Sigmoid colon (tissue), 4 donors: Measurements from ENCODE around the gene RASEF.

Experiments
- POLR2A ChIP-seq, 2 donors: fragments of 450-650 bp; IDR thresholded peaks; one replicate each; pipeline ENCODE4 v1.6.1; 2016; ENCODE audit warnings: antibody characterized with exemption in 2 of 2, mild to moderate bottlenecking in 2 of 2, moderate library complexity in 2 of 2
- POLR2AphosphoS5 ChIP-seq, 4 donors: sonication (generic); formaldehyde crosslinking; IDR thresholded peaks; one replicate each; pipeline ENCODE4 v1.6.1; 2017; ENCODE audit warnings: antibody characterized with exemption in 4 of 4

- TF ChIP-seq POLR2A (IDR thresholded peaks at IDR 0.05): no peak
- no peak for TF ChIP-seq POLR2AphosphoS5 (IDR thresholded peaks at IDR 0.05)
Observed at GRCh38 chr9:82961504-82962125, 101.3 kb downstream of the RASEF start.
